GM21381 (cell line): Measurements from ENCODE around the gene ARHGAP1.

ENCODE experiments used
- ATAC-seq: cut with Tn5 transposase; IDR thresholded peaks from one replicate; pipeline ENCODE4 v1.9.1; 2021; ENCODE audit warnings: mild to moderate bottlenecking, moderate library complexity; ENCODE audit not compliant: unreplicated experiment

ARHGAP1 gene

GRCh38 chr11:46695345-46696211, 4.8 kb downstream of the ARHGAP1 start:
- no peak for ATAC-seq

- ATAC-seq = no peak
Measured at GRCh38 chr11:46694607-46695006, 5.8 kb downstream of the ARHGAP1 start.

- ATAC-seq = no peak
Measured at GRCh38 chr11:46694072-46694471, 6.3 kb downstream of the ARHGAP1 start.

- no peak for ATAC-seq
Measured at GRCh38 chr11:46693597-46694012, 6.8 kb downstream of the ARHGAP1 start.

DNA sequence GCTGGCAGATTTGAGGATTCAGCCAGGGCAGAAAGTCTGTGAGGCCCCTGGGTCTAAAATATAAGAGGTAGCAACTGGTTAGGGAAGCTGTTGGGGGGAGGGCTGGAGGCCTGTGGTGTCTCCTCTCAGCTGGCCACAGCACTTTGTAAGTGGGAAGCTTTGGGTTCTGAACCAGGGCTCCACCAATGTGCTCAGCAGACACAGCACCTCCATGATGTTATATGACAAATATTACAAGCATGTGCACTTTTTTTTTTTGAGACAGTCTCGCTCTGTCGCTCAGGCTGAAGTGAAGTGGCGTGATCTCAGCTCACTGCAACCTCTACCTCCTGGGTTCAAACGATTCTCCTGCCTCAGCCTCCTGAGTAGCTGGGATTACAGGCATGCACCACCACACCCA, 8.0 kb downstream of the ARHGAP1 start:
- ATAC-seq = no peak

- ATAC-seq = no peak
Measured at GRCh38 chr11:46690702-46691101, 9.7 kb downstream of the ARHGAP1 start.

- no peak for ATAC-seq
Measured at GRCh38 chr11:46686886-46687795, 13.3 kb downstream of the ARHGAP1 start.

DNA sequence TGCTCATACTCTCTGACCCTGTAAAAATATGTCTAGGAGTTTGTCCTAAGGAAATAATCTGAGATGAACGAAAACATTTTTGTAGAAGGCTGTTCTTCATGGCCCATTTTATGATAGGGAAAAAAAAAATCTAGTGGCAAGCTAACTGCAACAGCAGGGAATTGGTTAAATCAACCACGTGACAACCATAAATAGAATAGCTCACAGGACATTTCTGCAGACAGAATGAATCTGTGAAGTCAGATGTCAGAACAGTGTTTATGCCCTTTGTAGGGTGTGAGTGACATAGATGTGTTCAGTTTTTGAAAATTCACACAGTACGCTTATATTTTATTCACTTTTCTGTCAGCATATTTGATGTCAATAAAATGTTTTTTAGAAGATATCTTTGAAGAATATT, 16.1 kb downstream of the ARHGAP1 start:
- no peak for ATAC-seq

DNA sequence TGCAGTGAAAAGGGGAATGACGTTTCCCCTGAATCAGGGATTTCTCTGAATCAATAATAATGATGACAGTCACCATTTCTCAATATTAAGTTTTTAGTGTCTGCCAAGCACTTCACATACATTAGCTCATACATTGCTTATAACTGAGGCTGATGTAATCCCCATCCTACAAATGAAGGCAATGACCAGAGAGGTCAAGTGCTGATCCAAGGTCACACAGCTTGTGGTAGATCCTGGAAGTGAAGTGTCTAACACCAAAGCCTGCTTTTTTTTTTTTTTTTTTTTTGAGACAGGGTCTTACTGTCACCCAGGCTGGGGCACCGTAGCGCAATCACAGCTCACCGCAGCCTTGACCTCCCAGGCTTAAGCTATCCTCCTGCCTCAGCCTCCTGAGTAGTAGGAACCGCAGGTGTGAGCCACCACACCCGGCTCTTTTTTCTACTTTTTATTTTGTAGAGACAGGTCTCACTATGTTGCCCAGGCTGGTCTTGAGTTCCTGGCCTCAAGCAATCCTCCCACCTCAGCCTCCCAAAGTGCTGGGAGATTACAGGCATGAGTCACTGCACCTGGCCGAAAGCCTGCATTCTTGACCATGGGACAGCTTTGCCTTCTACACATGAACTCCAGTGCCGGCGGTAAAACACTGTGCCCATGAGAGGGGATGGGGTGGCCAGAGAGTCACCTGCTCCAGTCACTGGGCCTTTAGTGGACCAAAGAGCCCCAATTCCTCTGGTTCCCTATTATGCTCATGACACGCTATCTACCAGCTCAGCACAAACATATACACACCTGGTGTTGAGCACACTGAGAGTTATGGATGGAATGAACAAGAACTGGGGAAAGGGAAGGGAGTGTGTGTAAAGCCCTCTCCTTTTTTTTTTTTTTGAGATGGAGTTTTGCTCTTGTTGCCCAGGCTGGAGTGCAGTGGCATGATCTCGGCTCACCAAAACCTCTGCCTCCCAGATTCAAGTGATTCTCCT, 17.4 kb downstream of the ARHGAP1 start:
- no peak for ATAC-seq

DNA sequence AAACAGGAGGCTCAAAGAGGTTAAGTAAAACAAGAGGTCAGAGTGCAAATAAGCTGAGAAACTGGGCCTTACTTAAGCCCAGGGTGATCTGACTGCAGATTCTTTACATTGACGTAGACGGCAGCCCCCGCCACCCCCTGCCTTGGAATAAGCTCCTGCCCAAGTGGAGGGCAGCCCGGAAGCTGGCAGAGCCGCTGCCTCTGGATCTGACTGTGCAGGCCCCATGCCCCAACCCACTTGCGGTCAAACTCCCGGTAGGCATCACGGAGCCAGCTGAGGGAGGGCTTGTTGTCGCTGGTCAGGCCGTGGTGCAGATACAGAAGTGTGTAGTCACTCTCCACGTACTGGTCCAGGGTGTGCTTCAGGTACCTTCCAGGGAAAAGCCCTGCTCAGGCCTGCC, 18.6 kb downstream of the ARHGAP1 start:
- no peak for ATAC-seq

GRCh38 chr11:46680815-46681214, 19.6 kb downstream of the ARHGAP1 start:
- no peak for ATAC-seq

DNA sequence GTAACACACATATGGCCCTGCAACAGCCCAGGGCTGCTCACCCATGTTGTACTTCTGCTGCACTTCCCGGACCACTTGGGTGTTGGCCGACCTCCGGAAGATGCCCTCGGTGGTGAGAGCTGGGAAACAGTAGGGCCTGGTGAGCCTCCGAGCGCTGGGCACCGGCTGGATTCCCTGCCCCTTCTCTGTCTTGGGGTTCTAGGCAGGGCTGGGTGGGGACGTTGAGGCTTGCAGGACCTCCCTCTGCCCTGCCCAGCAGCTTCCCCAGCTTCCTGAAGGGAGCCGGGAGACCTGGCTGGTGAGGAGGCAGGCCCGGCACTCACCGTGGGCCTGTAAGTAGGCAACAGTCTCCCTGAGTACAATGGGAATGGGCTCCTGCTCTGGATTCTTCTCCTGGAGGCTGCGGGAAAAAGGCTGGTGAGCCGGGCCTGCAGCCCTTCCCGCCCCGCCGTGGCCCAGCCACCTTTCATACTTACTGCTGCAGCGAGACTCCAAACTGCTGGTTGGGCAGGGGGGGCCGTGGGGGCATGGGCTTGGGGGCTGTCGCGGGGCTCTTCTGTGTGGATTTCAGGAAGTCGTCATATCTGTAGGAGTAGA, 20.2 kb downstream of the ARHGAP1 start:
- ATAC-seq = no peak

DNA sequence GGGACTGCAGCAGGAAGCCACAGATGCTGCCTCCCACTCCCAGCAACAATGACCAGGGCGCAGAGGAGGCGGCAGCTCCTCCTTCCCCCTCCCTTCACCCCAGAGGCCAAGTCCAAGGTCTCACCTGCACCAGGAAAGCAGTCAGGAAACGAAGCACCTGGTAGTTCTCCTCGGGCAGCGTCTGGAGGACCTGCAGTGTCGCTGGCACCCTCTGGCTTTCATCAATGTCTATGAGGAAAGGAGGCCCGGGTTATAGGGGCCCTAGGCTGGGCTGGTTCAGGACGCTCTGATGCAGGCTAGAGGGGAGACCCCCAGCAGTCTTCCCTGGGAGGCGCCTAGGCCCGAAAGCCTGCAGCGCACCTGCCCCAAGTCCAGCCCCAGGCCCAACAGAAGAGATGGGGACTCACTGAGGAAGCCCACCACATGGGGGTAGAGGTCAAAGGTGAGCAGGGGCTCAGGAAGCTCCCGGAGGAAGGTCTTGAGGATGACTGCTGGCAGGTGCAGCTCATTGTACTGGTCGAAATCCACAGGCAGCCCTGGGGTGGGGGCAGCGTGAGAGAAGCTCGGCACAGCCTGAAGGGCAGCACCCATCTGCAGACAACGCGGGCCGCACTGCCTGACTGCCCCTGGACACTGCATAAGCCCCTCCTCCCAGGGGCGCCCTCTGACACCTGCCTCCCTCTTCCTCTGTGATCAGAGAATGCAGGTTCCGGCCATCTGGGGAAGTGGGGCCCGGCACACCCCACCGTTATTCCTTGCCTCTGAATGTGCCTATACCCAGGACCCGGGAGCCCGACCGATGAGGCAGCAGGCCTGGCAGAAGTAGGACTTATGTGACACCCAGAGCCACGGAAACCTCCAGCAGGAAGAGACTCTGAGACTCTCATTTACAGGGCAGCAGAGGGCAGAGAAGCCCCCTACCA, 20.9 kb downstream of the ARHGAP1 start:
- no peak for ATAC-seq

GRCh38 chr11:46678741-46679130, 21.7 kb downstream of the ARHGAP1 start:
- ATAC-seq = no peak

DNA sequence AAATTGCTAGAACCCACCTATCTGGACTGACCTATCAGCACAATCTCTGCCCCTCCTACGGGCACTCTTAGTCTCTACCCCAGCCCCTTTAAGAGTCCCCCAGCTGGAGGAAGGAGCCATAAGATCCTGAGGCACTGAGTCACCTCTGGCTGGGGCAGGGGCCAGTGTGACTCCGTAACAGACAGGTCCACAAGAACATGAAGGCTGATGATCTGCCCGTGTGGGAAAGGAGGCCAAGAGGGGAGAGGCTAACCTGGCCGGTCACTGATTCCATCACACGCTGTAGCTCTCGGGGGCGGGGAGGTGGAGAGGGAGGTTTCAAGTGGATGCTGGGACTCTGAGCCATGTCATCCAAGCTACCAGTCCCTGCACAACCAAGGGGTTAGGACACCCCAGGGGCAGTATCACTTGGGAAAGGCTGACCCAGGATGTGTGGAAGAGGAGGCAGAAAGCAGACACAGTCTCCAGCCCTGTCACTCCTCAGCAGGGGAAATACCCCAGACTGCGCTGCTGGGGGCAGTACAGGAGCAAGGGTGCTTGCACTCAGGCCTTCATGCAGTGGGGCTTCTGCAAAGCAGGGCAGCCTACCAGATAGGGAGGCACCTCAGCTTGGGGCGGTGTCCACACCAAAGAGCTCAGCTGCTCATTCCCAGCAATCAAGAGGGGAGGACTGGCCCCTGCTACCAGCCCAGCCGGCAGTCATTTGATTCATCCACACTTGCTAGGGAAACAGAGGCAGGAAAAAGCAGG, 22.3 kb downstream of the ARHGAP1 start:
- ATAC-seq = no peak

GRCh38 chr11:46677169-46677568, 23.2 kb downstream of the ARHGAP1 start:
- no peak for ATAC-seq

- no peak for ATAC-seq
Measured at GRCh38 chr11:46676436-46677158, 23.8 kb downstream of the ARHGAP1 start.

DNA sequence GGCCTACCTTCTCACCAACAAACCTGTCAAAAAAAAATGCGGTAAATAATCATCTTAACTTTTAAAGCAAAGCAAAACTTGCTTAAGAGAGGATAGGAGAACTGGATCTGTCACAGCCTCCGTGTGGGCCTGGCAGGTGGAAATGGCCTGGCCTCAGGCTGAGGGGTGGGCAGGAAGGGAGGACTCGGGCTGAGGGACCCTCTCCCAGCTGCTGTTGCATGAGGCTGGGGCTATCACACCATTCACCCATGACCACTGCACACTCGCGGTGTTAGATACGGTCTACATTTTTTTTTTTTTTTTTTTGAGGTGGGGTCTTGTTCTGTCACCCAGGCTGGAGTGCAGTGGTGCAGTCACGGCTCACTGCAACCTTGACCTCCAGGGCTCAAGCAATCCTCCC, 24.5 kb downstream of the ARHGAP1 start:
- ATAC-seq = no peak
